ENCODE data around the gene TPK1.

DNA sequence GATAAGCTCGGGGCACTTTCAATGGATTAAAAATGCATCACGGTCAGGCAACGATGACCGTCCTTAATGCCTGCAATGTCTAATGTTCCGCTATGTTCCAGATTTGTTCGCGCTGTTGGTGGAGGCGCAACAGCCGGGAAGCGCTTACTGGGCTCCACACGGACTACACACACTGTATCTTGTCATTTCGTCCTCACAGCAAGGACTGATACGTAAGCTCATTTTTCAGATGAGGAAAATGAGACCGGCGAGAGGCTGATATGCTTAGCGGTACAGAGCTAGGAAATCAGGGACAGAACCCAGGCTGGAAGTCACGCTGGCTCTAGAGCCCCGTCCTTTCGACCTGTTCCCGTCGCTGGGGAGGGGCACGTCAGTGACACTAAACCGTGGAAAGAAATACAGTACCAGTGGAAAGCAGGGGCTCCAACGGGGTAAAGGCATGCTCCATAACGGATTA, 670 bp downstream of the TPK1 start:
- no peak for TF ChIP-seq ZNF354B (CRISPR knock-in tag; IDR thresholded peaks at IDR 0.05)
- no peak for TF ChIP-seq ZFP90 (CRISPR knock-in tag; IDR thresholded peaks at IDR 0.05; ENCODE audit: borderline replicate concordance)

All from HepG2 (cell line).